ENCODE results near the gene PALMD.

Gene PALMD

DNA sequence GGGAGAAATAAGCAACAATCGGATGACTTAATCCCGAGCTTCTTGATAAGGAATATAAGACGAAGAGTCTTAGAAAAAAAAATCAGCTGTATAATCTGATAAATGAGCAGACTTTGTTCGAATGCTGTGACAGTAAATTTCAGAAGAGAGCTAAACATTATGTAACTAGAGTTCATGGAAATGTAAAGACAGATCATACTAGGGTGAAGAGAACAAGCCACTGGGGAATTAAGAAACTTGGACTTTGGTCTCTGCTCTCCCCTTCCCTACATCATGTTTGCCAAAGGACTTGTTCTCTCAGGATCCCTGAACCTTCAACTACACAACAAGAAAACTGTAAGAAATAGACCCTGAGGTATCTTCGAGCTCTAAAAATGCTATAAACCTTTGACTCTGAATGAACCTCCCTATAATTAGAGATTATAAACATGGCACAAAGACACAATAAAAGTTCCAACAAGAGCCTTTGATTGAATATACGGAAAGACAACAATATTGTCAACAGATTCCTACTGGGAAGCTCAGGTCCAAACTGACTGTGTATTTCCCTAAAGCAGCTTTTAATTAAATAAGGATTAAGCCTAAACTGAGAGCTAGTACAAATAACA lies 93.0 kb downstream of the PALMD start:
- TF ChIP-seq POLR2AphosphoS5 (IDR thresholded peaks at IDR 0.05; ENCODE audit: low read depth, low read length) (no peak), POLR2A (IDR thresholded peaks at IDR 0.05; ENCODE audit: low read depth, low read length) (no peak), TAF1 (IDR thresholded peaks at IDR 0.05; ENCODE audit: borderline replicate concordance, low read depth, low read length) (no peak)
- DNase-seq (ENCODE audit: insufficient read length) (no peak), FAIRE-seq (no peak)

DNA sequence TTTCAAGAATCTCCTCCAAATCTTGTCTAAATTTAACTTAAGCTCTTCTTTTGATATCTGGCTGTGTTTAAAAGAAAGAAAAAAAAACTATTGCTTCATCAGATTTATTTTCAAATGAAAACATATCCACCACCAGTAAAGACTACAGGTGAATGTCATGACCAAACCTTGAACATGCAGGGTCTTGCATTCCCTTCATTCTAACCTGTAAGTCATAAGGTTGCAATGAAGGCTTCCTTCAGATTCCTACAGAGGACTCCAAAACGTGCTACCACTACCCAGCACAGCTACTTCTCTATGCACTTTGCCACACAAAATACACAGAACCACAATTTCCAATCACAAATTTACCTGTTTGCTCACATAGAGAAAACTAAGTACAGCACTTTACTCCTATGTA lies 94.2 kb downstream of the PALMD start:
- TF ChIP-seq POLR2AphosphoS5 (IDR thresholded peaks at IDR 0.05; ENCODE audit: low read depth, low read length) (no peak), TAF1 (IDR thresholded peaks at IDR 0.05; ENCODE audit: borderline replicate concordance, low read depth, low read length) (no peak), POLR2A (IDR thresholded peaks at IDR 0.05; ENCODE audit: low read depth, low read length) (no peak)
- no peak for FAIRE-seq

More for the DNA sequence above, 94.2 kb downstream of the PALMD start:
- DNase-seq (ENCODE audit: insufficient read length), result no peak

Measured in GM12892 (cell line).